NCI-H1417 (cell line): ENCODE results near the gene TBCEL.
A peak's percentile ranks its signal among the peaks of the same experiment; 100 is the strongest.
"Not testable (repeated sequence)": the region's sequence is repeated elsewhere in the genome, so short reads cannot be mapped to it uniquely, and the experiment has no call there.

Source experiments
- DNase-seq, 3 experiments: peaks; one replicate each; lab custom pipeline; 2025; lab: John Stamatoyannopoulos, UW

The TBCEL gene, protein sequence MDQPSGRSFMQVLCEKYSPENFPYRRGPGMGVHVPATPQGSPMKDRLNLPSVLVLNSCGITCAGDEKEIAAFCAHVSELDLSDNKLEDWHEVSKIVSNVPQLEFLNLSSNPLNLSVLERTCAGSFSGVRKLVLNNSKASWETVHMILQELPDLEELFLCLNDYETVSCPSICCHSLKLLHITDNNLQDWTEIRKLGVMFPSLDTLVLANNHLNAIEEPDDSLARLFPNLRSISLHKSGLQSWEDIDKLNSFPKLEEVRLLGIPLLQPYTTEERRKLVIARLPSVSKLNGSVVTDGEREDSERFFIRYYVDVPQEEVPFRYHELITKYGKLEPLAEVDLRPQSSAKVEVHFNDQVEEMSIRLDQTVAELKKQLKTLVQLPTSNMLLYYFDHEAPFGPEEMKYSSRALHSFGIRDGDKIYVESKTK

DNA sequence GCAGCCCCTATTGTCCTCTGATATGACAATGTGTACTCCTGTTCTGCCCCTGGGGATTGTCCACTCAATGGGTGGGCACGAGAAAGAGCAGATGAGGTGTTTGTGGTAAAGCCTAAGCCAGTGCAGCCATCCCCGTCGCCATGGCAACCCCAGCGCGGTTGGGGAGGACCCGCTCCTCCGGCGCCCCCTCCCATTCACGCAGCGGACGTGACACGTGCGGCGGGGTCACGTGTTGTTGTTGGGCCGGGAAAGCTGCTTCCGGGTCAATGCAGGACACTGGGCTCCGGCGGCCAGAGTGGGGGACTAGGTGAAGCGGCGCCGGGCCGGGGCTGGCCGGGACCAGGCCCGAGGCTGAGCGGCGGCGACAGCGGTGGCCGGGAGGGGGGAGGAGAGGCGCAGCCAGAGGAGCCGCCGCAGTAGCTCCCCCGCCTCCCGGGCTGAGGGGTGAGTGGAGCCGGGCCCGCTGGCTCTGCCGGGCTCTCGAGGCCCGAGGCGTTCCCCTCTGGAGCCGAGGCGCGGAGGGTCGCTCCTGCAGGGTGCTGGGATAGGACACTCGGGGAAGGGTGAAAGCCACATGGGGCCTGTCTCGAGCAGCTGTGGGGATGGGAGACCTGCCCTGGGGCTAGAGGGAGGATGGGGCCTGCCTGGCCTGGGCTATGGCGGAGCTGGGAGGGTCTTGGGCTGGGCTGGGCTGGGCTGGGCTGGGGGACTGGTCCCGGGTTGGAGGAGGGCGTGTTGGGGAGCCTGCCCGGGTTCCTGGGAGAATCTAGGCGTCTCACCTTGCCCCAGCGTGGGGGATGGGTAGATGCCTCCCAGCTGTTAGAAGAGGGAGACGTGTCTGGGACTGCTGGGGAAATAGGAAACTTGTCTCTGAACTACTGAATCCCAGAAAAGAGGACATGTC, at the start of gene TBCEL:
Gene TBCEL (plus strand): TSS at position 255 of the 904 bp plus-strand sequence. CDS start 21,589 bp downstream, outside the sequence.
- peak; percentile 86 to 98 (median 96) for DNase-seq

DNA sequence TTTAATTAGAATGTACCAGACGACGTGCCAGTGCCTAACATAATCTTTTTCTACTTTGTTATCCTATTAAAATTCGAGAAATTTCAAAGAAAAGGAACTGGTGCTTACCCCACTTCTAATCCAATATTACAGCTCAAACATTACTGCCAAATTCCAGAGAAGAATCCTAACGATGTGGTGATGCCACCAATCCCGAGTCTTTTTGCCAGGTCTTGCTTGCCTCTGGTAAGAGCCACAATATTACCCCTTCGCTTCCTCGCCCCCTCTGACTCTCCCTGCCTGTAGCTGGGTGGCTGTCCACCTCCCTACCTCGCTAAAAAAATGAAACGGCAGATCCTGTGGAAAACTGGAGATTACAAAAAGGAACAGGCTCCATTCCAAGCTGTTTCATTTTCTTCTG, 49.4 kb upstream of the TBCEL start:
- DNase-seq = no peak

DNA sequence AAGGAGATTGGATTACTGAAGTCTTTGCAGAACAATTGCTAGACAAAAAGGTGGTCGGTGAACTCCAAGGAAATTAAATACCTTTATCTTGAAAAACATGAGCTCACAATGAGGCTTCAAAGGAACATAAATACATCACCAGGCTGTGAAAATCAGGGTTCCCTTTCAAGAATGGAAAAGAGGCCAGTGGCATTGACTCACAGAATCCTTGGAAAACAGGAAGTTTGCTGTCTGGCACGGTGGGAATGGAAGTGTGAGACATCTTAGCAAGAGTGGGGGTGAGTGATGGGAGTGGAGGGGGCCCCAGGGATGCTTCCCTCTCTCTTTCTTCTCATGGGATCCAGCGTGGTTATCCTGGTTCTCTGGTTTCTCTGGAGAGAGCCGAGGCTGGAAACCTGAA, 48.9 kb upstream of the TBCEL start:
- DNase-seq = no peak

DNA sequence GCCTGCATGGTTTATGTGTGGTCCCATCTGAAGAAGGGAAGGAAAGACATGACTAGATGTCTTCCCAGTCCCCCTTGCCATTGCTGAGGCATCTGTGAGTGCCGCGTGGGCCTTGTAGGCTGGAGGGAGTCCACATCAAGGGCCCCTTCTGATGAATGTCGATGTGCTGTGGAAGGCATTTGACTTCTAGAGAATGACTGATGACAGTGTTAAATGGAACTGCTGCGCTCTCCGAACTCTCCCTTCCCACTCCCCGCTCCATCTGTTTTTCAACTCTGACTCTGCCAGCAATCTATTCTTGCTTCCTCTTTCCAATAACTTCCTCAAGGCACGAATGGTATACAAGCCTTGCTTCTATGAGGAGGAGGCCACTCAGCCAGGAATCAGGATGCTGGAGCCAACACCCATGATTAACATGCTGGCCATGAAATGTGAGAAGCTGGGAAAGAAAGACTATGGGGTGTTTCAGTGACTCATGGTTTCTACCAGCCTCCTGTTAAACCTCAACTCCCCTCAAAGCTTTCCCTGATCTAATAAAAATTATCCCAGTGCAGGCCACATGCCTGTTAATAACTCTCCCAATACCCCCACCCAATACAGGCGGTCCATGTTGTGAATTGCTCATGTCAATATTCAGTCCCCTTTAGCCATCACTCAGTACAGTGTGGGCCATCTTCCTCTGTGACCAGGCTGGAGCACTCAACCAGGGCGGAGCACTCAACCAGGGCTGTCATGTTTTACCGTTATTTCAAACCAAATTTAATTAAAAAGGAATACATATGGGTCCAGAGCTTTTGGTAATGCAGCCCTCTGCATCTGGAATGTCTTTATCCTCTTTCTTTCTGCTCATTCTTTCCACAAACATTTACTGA, 46.4 kb upstream of the TBCEL start:
- DNase-seq = no peak

DNA sequence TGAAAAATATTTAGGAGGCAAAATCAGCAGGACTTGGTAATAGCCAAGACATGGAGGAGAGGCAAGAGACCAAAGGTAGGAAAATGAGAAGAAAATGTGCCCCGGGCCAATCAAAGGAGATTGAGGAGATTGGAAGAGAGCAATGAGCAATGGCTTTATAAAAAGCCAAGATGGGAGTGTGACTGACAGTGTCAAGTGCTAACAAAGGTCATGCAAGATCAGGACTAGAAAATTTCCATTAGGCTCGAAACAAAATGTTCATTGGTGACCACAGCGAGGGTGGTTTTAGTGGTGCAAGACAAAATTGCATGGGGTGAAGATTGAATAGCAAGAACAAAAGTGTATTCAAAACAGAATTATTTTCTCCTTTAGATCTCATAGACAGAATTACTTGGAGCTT, 45.2 kb upstream of the TBCEL start:
- DNase-seq = no peak

DNA sequence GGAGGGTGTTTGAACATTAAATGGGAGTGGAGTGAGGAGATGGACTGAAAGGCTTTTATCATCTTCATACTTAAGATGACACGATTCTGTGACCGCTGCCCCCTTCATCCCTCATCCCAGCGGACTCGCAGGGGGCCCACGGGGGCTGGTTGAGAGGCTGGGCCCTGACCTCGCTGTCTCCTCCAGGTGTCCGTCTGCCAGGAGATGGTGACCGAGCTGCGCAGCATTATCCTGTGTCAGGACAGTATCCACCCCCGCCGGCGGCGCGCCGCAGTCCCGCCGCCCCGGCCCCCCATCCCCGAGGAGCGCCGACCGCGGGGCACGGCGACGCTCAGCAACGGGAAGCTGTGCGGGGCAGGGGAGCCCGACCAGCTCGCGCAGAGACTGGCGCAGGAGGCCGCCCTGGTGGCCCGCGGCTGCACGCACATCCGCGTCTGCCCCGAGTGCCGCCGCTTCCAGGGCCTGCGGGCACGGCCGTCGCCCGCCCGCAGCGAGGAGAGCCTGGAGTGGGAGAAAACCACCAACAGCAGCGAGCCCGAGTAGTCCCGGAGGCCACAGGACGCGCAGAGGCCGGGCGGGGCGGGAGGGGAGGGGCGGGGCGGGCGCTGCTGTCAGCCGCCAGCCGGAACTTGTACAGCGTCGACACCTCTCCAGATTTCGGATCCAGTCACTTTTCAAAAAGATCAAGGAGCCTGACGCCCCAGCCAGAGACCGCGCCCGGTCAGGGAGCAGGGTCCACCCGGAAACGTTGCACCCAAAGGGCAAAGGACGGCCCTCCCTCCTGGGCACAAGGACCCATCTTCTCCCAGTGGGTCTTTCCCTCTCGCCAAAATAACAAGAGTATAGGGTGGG, 38.0 kb upstream of the TBCEL start:
- DNase-seq = peak; percentile 55 to 90 (median 85)

DNA sequence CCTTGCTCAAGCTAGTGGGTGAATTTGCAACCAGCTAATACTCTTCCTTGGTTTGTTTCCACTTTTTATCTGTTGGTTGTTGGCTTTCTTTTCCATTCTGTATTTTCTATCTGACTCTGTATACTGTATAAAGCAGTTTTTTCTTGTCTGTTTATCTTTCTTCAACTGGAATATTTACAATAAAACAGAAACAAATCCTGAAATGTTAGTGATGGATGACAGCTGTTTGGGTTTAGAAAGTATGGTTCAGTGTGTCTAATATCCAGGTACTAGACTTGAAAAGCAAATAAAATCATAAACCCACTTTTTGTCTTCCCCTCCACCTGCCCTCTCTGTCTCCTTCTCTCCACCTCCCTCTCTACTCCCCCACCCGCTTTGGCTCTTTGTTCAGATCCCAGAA, 35.3 kb upstream of the TBCEL start:
- DNase-seq = no peak

DNA sequence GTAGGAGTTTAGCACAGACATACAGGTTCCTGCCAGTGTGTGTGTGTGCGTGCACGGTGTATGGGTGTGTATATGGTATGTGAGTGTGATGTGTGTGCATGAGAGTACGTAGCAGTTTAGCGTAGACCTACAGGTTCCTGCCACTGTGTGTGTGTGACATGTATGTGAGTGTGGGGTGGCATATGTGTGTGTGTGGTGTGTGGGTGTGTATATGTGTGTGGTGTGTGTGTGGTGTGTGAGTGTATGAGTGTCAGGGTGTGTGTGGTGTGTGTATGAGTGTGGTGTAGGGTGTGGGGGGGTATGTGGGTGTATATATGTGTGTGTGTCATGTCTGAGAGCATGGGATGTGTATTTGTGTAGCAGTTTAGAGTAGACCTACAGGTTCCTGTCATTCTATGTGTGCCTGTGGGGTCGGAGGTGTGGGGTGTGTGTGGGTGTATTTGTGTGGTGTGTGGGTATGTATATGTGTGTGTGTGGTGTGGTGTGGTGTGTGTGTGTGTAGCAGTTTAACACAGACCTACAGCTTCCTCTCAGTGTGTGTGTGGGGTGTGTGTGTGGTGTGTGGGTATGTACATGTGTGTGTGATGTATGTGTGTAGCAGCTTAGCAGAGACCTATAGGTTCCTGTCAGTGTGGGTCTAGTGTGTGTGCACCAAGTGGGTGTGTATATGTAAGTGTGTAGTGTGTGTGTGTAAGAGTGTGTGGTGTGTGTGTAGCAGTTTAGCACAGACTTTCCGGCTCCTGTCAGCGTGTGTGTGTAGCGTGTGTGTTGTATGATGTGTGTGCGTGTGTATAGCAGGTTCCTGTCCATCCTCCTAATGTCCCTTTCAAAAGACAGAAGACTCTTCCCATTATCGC, 31.8 kb upstream of the TBCEL start:
- DNase-seq = no peak

DNA sequence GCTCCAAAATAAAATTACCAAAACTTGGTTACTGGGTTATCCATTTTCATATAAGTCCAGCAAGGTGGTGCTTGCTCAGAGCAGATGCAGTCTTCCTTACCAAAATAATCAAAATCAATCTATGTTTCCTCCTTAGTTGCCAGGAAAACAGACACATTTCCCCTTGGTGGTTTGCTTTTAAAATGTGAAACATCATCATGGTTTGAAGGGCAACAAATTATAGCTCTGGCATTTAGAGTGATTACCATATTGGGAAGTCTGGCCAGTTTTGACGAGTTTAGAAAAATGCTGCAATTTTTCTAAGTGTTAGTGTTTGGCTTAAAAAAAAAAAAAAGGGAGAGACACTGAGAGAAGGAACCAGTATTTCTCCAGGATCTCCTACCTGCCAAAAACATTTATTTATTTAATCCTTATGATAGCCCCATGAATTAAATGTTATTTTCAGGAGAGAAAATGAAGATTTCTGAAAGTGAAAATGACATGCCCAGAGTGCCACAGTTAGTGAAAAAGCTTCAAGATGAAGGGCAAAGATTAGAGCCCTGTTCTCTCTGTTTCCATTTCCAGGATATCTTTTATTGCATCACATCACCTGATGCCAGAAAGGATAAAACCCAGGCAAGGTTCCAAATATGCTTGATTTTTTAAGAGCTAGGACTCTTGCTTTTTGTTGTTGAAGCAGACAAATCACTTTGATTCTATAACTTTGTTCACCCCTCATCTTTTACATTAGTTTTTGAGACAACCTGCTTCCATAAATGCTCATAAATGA, 29.6 kb upstream of the TBCEL start:
- DNase-seq = no peak

DNA sequence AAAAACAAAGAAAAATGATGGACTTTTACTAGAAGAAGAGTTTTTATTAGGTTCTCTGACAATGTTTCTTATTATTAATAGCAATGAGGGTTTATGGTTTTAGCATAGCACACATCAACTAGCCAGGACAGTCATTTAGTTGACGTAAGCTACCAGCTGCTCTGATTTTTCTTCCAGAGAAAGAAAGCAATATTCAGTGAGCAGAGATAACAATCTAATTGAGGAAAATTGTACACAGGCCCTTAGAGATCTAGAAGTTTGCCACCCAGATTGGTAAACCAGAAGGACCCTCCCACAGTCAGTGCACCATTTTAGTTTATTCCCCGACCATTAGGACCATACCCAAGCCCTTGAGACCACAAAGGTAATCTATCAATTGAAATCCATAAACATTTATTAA, 28.7 kb upstream of the TBCEL start:
- no peak for DNase-seq

DNA sequence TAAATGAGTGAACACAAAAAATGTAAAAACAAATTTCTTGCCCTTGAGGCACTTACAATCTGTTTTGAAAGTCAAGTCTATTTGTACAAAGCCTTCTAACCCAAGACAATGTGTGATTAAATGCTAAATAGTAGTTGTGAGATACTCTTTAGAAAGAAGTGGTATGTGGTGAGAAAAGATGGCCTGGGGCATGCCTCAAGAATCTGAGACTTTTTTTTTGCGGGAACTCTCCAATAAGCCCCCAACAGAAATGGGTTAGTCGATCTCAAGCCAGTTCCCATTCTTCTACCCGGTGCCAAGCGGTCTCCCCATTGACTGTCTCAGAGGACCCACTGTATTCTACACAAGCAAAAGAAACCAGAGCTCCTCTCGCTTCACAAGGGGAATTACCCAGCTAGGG, 26.9 kb upstream of the TBCEL start:
- no peak for DNase-seq

DNA sequence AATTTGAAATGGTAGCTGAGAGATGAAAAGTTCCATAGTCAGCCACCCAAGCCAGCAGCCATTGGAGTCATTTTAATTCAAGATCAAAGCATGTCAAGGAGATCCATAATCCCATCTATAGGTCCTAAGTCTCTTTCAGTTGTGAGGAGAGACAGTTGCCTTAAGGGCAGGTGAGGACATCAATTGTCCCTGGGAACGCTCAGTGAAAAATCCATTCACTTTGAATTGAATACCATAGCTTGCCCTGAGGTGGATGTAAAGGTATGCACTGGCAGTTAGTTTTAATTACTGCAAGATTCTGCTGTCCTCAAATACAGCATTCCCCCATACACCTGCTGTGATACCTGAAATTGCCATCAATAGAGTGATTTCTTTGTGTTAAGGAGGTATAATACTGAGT, 25.3 kb upstream of the TBCEL start:
- DNase-seq = no peak

DNA sequence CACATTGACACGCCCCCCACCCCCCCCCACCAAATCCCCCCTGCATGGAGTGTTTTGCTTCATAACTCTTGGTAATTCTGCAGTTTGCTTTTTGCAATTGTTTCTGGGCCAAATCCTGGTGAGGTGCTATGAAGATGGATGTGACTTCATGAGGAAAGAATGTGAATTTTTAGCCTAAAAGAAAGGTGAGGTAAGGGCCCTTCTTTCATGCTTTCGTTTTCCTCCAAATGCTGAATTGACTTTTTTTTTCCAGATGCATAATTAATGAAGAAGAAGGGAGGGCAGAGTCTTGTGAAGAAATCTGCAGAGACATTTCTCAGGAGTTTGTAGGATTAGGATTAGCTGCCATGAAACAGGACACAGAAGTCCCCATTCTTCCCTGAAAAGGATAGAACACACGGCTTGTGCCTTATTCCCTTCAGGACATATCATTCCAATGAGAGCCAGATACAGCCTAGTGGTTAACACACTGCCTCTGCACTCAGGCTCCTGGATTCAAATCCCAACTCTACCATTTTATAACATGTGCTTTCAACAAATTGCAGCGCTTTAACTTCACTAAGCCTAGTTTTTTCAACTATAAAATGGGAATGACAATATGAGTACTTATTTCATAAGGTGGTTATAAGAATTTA, 19.6 kb upstream of the TBCEL start:
- DNase-seq = no peak

DNA sequence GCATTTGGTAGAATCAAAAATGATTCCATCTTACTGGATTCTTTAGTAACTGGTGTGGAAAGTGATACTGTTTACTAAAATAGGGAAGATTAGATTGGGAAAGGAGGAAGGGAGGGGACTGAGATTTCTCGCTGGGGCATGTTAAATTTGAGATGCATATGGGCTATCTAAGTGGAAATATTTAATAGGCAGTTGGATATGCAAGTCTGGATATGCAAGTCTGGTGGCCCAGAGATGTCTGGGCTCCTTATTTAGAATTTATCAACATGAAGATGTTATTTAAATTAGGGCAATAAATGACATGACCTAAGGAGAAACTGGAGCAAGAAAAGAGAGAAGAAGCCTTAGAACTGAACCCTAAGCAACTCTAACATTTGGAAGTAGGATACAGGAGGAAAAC, 17.0 kb upstream of the TBCEL start:
- DNase-seq = no peak

DNA sequence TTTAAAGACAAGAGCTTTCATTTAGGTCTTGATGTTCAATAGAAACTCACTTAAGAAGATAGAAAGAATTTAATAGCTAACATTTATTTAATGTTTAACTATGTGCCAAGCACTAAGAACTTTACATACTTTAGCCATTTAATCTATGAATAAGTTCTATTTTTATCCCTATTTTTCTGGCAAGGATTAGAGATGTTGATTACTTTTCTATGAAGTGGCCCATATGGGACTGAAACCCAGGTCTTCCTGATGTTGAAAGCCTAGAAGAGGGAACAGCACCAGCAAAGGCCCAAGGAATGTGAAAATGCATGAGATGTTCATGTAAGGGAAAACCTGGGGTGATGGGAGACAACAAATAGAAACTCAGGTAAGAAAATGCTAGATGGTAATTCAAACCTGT, 15.4 kb upstream of the TBCEL start:
- no peak for DNase-seq

DNA sequence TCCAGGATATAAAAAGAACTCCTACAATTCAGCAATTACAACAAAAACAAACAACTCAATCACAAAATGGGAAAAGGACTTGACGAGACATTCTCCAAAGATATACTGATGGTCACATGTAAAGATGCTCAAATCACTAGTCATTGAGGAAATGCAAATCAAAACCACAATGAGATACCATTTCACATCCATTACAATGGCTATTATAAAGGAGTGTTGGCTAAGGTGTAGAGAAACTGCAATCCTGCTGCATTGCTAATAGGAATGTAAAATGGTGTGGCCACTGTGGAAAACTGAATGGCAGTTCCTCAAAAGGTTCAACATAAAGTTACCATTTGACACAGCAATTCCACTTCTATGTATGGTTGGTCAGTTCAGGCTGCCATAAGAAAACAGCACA, 11.8 kb upstream of the TBCEL start:
- no peak for DNase-seq

DNA sequence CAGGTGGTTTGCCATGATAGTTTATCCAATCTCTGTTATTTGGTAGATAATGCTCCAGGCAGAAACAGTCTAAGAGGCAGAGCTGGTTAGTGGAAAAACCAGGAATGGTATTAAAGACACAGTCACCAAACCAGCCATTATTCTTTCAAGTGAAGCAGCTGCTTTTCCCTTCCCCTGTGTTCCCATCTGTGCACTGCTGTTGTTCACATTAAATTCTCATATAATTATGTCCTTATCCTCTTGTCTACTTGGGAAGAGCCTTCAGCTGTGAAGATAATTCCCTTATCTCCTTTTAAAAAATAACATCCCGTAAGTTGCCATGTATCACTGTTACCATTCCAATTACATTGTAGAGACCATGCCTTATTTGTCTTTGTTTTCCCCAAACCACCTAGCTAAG, 5.2 kb upstream of the TBCEL start:
- peak in 2 of 3 experiments; percentile 5 to 65 for DNase-seq

DNA sequence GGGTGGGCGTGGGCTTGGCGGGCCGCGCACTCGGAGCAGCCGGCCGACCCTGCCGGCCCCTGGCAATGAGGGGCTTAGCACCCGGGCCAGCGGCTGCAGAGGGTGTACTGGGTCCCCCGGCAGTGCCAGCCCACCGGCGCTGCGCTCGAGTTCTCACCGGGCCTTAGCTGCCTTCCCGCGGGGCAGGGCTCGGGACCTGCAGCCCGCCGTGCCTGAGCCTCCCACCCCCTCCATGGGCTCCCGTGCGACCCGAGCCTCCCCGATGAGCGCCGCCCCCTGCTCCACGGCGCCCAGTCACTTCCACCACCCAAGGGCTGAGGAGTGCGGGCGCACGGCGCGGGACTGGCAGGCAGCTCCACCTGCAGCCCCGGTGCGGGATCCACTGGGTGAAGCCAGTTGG, 2.2 kb upstream of the TBCEL start:
- not testable (repeated sequence) for DNase-seq

DNA sequence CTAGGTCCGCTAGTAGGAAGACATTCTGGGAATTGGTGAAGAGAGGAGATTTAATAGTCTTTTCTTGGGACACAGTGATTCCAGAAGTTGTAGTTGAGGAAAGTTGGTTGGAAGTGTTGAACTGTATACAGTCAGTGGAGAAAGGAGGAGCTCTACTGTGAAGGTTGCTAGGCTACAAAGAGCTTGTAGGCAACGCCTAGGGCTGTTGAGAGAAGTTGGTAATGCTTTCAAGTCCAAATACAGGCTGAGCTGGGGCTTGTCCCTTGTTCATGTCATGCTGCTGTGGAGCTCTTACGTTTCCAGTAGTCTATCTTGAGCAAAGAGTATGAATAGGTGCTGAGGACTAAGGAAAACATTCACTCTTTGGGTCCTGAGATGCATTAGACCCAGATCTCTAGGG, 1.1 kb downstream of the TBCEL start:
- peak in 1 of 3 experiments; percentile 34 for DNase-seq
